Transverse colon (tissue), 4 donors: ENCODE results near the gene ATP8A1.

Experiments
- CTCF ChIP-seq, 5 experiments: fragments of 200-600 bp in 3 of 5; fragments of 450-650 bp in 2 of 5; sonication (generic) in 3 of 5; IDR thresholded peaks; 1 replicate in 2 of 5; 2 replicates in 3 of 5; pipeline ENCODE4 v1.5.1; 2016 to 2017; ENCODE audit warnings: antibody characterized with exemption in 5 of 5, inconsistent platforms in 3 of 5, mild to moderate bottlenecking in 2 of 5, moderate library complexity in 1 of 5
- EP300 ChIP-seq: sonication (generic); formaldehyde crosslinking; IDR thresholded peaks from one replicate; pipeline ENCODE4 v1.6.1; 2017; ENCODE audit warnings: antibody characterized with exemption, low read depth
- POLR2A ChIP-seq: fragments of 450-650 bp; IDR thresholded peaks from one replicate; pipeline ENCODE4 v1.6.1; 2016; ENCODE audit warnings: antibody characterized with exemption, mild to moderate bottlenecking, moderate library complexity
- POLR2AphosphoS5 ChIP-seq, 3 donors: sonication (generic); formaldehyde crosslinking; IDR thresholded peaks; one replicate each; pipeline ENCODE4 v1.6.1; 2016; ENCODE audit warnings: antibody characterized with exemption in 3 of 3

GRCh38 chr4:42428036-42428435, 228.9 kb downstream of the ATP8A1 start:
- no peak for TF ChIP-seq CTCF (IDR thresholded peaks at IDR 0.05)
- no peak for TF ChIP-seq POLR2A
- no peak for TF ChIP-seq POLR2AphosphoS5 (IDR thresholded peaks at IDR 0.05)
- no peak for TF ChIP-seq EP300
